ENCODE measurements around the gene ARMC6.

GRCh38 chr19:19043481-19043880, 10.1 kb downstream of the ARMC6 start:
- TF ChIP-seq EZH2 (IDR thresholded peaks at IDR 0.05; ENCODE audit: low read depth, unreplicated experiment): no peak
- no peak for TF ChIP-seq EZH2phosphoT487 (IDR thresholded peaks at IDR 0.05; ENCODE audit: unreplicated experiment)
- no peak for TF ChIP-seq CTCF (conservative IDR thresholded peaks at IDR 0.05; ENCODE audit: low read depth in 2 of 2)
- no peak for TF ChIP-seq CREB1 (CRISPR knock-in tag; IDR thresholded peaks at IDR 0.05; ENCODE audit: low read depth)
- no peak for TF ChIP-seq POLR2AphosphoS5 (IDR thresholded peaks at IDR 0.05; ENCODE audit: low read depth)
- no peak for TF ChIP-seq JUNB (IDR thresholded peaks at IDR 0.05; ENCODE audit: unreplicated experiment)
- no peak for TF ChIP-seq REST (IDR thresholded peaks at IDR 0.05; ENCODE audit: unreplicated experiment)
- TF ChIP-seq NANOG (IDR thresholded peaks at IDR 0.05; ENCODE audit: borderline replicate concordance): no peak
- TF ChIP-seq STAT1 (IDR thresholded peaks at IDR 0.05; ENCODE audit: unreplicated experiment): no peak
- no peak for TF ChIP-seq ZNF114 (CRISPR knock-in tag; IDR thresholded peaks at IDR 0.05)
- no peak for TF ChIP-seq ZNF331 (CRISPR knock-in tag; IDR thresholded peaks at IDR 0.05; ENCODE audit: low read depth)
